GM23248 (cell line): Measurements from ENCODE around the gene SMYD3. TPM values are rescaled to one million over a fixed set of nuclear protein-coding genes. Genes with fewer than 3 reads are reported as not detected.

Source experiments
- DNase-seq: peaks from one replicate; pipeline ENCODE4 v3.0.0-alpha.2; 2015
- H2AFZ ChIP-seq: fragments of 200-600 bp; sonication (generic); 2 replicates; pipeline ENCODE4 v1.6.1; 2016; ENCODE audit warnings: antibody characterized with exemption
- H3F3A ChIP-seq: fragments of 200-600 bp; sonication (generic); 2 replicates; pipeline ENCODE4 v1.6.1; 2016; ENCODE audit warnings: mild to moderate bottlenecking, antibody characterized with exemption, mixed run types; ENCODE audit not compliant: insufficient read depth
- H3K27ac ChIP-seq: fragments of 200-600 bp; sonication (generic); 2 replicates; pipeline ENCODE4 v1.5.1; 2016; ENCODE audit warnings: mild to moderate bottlenecking
- H3K27me3 ChIP-seq: fragments of 200-600 bp; sonication (generic); replicated peaks from 2 replicates; pipeline ENCODE4 v1.6.1; 2016; ENCODE audit warnings: mild to moderate bottlenecking; ENCODE audit not compliant: insufficient read depth
- H3K36me3 ChIP-seq: fragments of 200-600 bp; sonication (generic); 2 replicates; pipeline ENCODE4 v1.6.1; 2016; ENCODE audit warnings: low read depth, mild to moderate bottlenecking
- H3K4me1 ChIP-seq: fragments of 200-600 bp; sonication (generic); 2 replicates; pipeline ENCODE4 v1.6.1; 2016; ENCODE audit warnings: mild to moderate bottlenecking; ENCODE audit not compliant: insufficient read depth
- H3K4me2 ChIP-seq: fragments of 200-600 bp; sonication (generic); one replicate; pipeline ENCODE4 v1.6.1; 2016; ENCODE audit warnings: mild to moderate bottlenecking; ENCODE audit not compliant: unreplicated experiment
- H3K4me3 ChIP-seq: fragments of 200-600 bp; sonication (generic); 2 replicates; pipeline ENCODE4 v1.5.1; 2016; ENCODE audit warnings: mild to moderate bottlenecking
- H3K79me2 ChIP-seq: fragments of 200-600 bp; sonication (generic); 2 replicates; pipeline ENCODE4 v1.6.1; 2016; ENCODE audit warnings: mild to moderate bottlenecking; ENCODE audit not compliant: insufficient read depth
- H3K9ac ChIP-seq: fragments of 200-600 bp; sonication (generic); 2 replicates; pipeline ENCODE4 v1.6.1; 2016; ENCODE audit warnings: mild to moderate bottlenecking
- H3K9me2 ChIP-seq: fragments of 200-600 bp; sonication (generic); 2 replicates; pipeline ENCODE4 v1.6.1; 2016; ENCODE audit warnings: mixed run types, mild to moderate bottlenecking, moderate library complexity; ENCODE audit not compliant: insufficient read depth
- H3K9me3 ChIP-seq: fragments of 200-600 bp; sonication (generic); one replicate; pipeline ENCODE4 v1.6.1; 2017; ENCODE audit warnings: low read depth
- H4K20me1 ChIP-seq: fragments of 200-600 bp; sonication (generic); 2 replicates; pipeline ENCODE4 v1.6.0; 2016; ENCODE audit not compliant: insufficient read depth
- EZH2 ChIP-seq: fragments of 200-600 bp; sonication (generic); IDR thresholded peaks from 2 replicates; pipeline ENCODE4 v1.6.1; 2018; ENCODE audit warnings: antibody characterized with exemption, mild to moderate bottlenecking; ENCODE audit not compliant: insufficient read depth, poor library complexity, severe bottlenecking
- EZH2phosphoT487 ChIP-seq: fragments of 200-600 bp; sonication (generic); IDR thresholded peaks from 2 replicates; pipeline ENCODE4 v1.6.1; 2018; ENCODE audit warnings: antibody characterized with exemption, moderate library complexity, mild to moderate bottlenecking, low read depth; ENCODE audit not compliant: insufficient read depth
- WGBS, 2 experiments: methylation state at CpG; one replicate each; pipeline ENCODE4 v1.1.6; 2015 to 2017; ENCODE audit warnings: low lambda C conversion rate in 2 of 2, low coverage in 1 of 2; ENCODE audit errors: missing lambda C conversion rate in 2 of 2; 5-methylcytosine and 5-hydroxymethylcytosine counted together
- in situ Hi-C: fragments of 300-500 bp; cut with MboI; formaldehyde crosslinking; loops from 2 replicates; pipeline ENCODE4 v1.15.0; 2020
- polyA plus RNA-seq: library from polyadenylated mRNA; unstranded; fragments of >200 nt; fragmentation: Nextera tagmentation; extraction: Ambion mirVana; gene quantifications from 2 replicates; pipeline ENCODE4 v1.2.1, GENCODE V29; 2016
- total RNA-seq: library from RNA; depleted of rRNA; stranded (reverse); fragments of >200 nt; shearing (Covaris generic); gene quantifications from 2 replicates; pipeline ENCODE4 v1.2.3, GENCODE V29; 2014

Gene SMYD3
- total and polyA plus RNA-seq, 2 experiments from 2014 or later: 32.1 to 44.8 TPM

DNA sequence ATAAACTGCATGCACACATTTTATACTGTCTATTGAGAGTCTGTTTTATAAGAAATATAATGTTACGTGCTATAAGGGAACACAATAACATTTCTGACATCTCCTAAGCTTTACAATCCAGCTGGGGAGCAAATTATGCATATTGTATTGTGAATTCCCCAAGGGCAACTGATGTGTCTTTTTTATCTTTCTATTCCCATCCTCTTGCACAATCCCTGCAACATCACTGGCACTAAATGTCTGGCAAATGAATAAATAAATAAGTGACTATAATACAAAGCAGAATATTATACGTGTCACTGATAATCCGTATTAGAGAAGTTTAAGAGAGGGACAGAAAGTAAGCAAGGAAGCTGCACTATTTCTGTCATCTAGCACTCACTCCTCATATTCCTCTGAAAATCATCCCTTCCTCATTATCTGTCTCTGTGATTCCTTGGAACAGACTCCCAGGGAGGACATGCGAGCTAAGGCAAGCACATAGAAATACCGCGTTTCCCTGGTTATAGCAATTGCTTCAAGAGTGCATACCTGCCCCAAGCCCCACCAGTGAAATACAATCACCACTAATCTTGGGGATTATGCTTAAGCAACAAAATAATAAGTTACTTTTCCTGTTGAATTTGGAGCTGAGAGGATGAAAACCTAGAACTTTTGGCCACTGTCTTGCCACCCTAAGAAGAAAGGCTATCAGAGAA lies 205.4 kb downstream of the SMYD3 start:
- H3K4me1 ChIP-seq: peaks cover 36% of the 10 kb centered on the region
- peak overlapping the region; percentile 53 for H3K27ac ChIP-seq
- no peaks in the 10 kb centered on the region for H3K36me3 ChIP-seq
- peaks cover 16% of the 10 kb centered on the region; the same call in 1 of the 2 replicates for H3F3A ChIP-seq
- H3K4me2 ChIP-seq: peak overlapping the region; percentile 41
- no peaks in the 10 kb centered on the region for H4K20me1 ChIP-seq
- no peaks in the 10 kb centered on the region for H3K9me3 ChIP-seq
- no peaks in the 10 kb centered on the region for H3K79me2 ChIP-seq
- H3K9ac ChIP-seq: no peak overlapping the region
- 31 to 36% methylated on average over 6 of the region's 6 CpGs for WGBS, 2 experiments
- H3K27me3 ChIP-seq: no peaks in the 10 kb centered on the region
- in situ Hi-C loops: no loop called here
- peak overlapping the region; percentile 43; the same call in 1 of the 2 replicates for H2AFZ ChIP-seq
- DNase-seq: peak; percentile 63
- no peaks in the 10 kb centered on the region for H3K9me2 ChIP-seq
- no peak overlapping the region; the same call in 1 of the 2 replicates for H3K4me3 ChIP-seq
- TF ChIP-seq EZH2 (no peak), EZH2phosphoT487 (no peak)

- Histone ChIP-seq H2AFZ (no peak overlapping the region), H3K9ac (no peak overlapping the region), H3K9me3 (no peaks in the 10 kb centered on the region), H3K4me3 (no peak overlapping the region), H3K79me2 (no peaks in the 10 kb centered on the region), H3F3A (peaks cover 16% of the 10 kb centered on the region; the same call in 1 of the 2 replicates), H3K4me1 (peaks cover 39% of the 10 kb centered on the region), H3K4me2 (peak overlapping the region; percentile 41), H3K36me3 (no peaks in the 10 kb centered on the region), H3K27ac (no peak overlapping the region), H3K9me2 (no peaks in the 10 kb centered on the region), H3K27me3 (no peaks in the 10 kb centered on the region), H4K20me1 (no peaks in the 10 kb centered on the region)
- in situ Hi-C loops: no loop called here
- TF ChIP-seq EZH2phosphoT487: no peak
- no peak for TF ChIP-seq EZH2
- no peak for DNase-seq
- WGBS, 2 experiments: 47 to 52% methylated on average over 6 of the region's 6 CpGs
These were observed 206.2 kb downstream of the SMYD3 start for GRCh38 chr1:246300626-246301549.

- peak; percentile 33 for DNase-seq
- Histone ChIP-seq H3K4me1 (peaks cover 33% of the 10 kb centered on the region), H3K27me3 (no peaks in the 10 kb centered on the region), H3K27ac (no peak overlapping the region), H3K79me2 (no peaks in the 10 kb centered on the region), H3F3A (peaks cover 11% of the 10 kb centered on the region; the same call in 1 of the 2 replicates), H3K4me3 (no peak overlapping the region), H3K9ac (no peak overlapping the region), H2AFZ (no peak overlapping the region), H3K4me2 (peak overlapping the region; percentile 48), H3K9me3 (no peaks in the 10 kb centered on the region), H3K9me2 (no peaks in the 10 kb centered on the region), H3K36me3 (no peaks in the 10 kb centered on the region), H4K20me1 (no peaks in the 10 kb centered on the region)
- TF ChIP-seq EZH2 (no peak), EZH2phosphoT487 (no peak)
- WGBS, 2 experiments: 54 to 64% methylated on average over 5 of the region's 5 CpGs
- in situ Hi-C loops: no loop called here
These were observed 209.5 kb downstream of the SMYD3 start for GRCh38 chr1:246297279-246298265.
